ENCODE data around the gene COL28A1.

DNA sequence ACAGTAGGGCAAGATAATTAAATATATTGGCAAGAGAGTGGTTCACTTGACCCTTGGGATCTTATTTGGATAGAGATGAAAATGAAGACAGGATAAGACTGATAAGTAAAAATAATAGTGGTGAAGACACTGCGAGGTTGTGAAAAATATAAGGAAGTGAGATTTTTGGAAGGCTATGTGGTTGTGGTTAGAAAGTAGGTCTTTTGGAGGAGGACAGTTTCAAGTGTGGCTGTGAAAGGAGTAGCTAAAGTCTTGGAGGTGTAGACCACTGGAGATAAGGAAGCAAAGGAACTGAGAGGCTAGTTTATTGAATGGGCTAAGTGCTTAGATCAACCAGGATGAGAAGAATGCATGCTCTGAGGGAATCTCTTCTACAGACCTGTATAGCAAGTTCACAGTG, 42.2 kb upstream of the COL28A1 start:
- TF ChIP-seq ZNF548 (tag by site-specific recombination; IDR thresholded peaks at IDR 0.05) (no peak), ZNF701 (tag by site-specific recombination; IDR thresholded peaks at IDR 0.05) (no peak), ZNF747 (tag by site-specific recombination; IDR thresholded peaks at IDR 0.05) (no peak), GLIS2 (tag by site-specific recombination; IDR thresholded peaks at IDR 0.05) (no peak), ZSCAN23 (tag by site-specific recombination; IDR thresholded peaks at IDR 0.05) (no peak), SP7 (tag by site-specific recombination; IDR thresholded peaks at IDR 0.05) (no peak), ZNF175 (tag by site-specific recombination; IDR thresholded peaks at IDR 0.05) (no peak), ZBTB21 (tag by site-specific recombination; IDR thresholded peaks at IDR 0.05) (no peak), SP2 (tag by site-specific recombination; IDR thresholded peaks at IDR 0.05) (no peak)
- TF ChIP-seq, protein P1, sequence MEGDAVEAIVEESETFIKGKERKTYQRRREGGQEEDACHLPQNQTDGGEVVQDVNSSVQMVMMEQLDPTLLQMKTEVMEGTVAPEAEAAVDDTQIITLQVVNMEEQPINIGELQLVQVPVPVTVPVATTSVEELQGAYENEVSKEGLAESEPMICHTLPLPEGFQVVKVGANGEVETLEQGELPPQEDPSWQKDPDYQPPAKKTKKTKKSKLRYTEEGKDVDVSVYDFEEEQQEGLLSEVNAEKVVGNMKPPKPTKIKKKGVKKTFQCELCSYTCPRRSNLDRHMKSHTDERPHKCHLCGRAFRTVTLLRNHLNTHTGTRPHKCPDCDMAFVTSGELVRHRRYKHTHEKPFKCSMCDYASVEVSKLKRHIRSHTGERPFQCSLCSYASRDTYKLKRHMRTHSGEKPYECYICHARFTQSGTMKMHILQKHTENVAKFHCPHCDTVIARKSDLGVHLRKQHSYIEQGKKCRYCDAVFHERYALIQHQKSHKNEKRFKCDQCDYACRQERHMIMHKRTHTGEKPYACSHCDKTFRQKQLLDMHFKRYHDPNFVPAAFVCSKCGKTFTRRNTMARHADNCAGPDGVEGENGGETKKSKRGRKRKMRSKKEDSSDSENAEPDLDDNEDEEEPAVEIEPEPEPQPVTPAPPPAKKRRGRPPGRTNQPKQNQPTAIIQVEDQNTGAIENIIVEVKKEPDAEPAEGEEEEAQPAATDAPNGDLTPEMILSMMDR (tag by site-specific recombination; IDR thresholded peaks at IDR 0.05) = no peak
- TF ChIP-seq, protein P2, sequence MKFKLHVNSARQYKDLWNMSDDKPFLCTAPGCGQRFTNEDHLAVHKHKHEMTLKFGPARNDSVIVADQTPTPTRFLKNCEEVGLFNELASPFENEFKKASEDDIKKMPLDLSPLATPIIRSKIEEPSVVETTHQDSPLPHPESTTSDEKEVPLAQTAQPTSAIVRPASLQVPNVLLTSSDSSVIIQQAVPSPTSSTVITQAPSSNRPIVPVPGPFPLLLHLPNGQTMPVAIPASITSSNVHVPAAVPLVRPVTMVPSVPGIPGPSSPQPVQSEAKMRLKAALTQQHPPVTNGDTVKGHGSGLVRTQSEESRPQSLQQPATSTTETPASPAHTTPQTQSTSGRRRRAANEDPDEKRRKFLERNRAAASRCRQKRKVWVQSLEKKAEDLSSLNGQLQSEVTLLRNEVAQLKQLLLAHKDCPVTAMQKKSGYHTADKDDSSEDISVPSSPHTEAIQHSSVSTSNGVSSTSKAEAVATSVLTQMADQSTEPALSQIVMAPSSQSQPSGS (tag by site-specific recombination; IDR thresholded peaks at IDR 0.05; ENCODE audit: low read depth) = no peak
- TF ChIP-seq, protein P3, sequence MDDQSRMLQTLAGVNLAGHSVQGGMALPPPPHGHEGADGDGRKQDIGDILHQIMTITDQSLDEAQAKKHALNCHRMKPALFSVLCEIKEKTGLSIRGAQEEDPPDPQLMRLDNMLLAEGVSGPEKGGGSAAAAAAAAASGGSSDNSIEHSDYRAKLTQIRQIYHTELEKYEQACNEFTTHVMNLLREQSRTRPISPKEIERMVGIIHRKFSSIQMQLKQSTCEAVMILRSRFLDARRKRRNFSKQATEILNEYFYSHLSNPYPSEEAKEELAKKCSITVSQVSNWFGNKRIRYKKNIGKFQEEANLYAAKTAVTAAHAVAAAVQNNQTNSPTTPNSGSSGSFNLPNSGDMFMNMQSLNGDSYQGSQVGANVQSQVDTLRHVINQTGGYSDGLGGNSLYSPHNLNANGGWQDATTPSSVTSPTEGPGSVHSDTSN (CRISPR knock-in tag; IDR thresholded peaks at IDR 0.05) = no peak
